ENCODE results near the gene MBTPS2.

DNA sequence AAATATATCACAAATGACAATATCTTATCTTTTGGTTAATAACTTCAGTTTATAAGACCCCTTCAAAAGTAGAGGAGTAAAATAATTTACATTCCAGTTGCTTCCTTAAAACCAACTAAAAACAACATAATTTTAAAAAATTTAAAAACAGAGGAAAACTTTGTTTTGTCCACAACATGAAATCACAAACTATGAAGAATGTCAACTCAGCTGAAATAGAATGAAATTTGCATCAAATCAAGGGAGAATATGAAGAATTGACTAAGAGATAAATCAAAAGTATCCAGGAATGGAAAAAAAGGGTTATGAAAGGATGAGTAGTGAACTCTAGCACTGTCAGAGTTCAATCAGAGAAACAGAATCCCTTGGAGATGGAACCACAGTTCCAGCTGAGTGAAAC, 14.2 kb downstream of the MBTPS2 start:
- no peak for TF ChIP-seq POLR2A (IDR thresholded peaks at IDR 0.05; ENCODE audit: low read length)
- TF ChIP-seq GATA1 (IDR thresholded peaks at IDR 0.05; ENCODE audit: low read depth, low read length), result no peak
